T-cell (primary cell): ENCODE measurements around the gene SMARCD1. TPM values are rescaled to one million over a fixed set of nuclear protein-coding genes. Genes with fewer than 3 reads are reported as not detected.

Source experiments
- ATAC-seq, 4 experiments: fragments of 200-7000 bp in 3 of 4; fragments of 150-1000 bp in 1 of 4; cut with Tn5 transposase; replicated peaks in 1 of 4; 1 replicate in 3 of 4; 2 replicates in 1 of 4; pipeline ENCODE4 v1.10.0; 2021; ENCODE audit warnings: moderate library complexity in 3 of 4, mild to moderate bottlenecking in 2 of 4, moderate number of reproducible peaks in 1 of 4
- CTCF ChIA-PET, 2 donors: fragments of 300-600 bp; sonication (Branson Sonifier 250); formaldehyde crosslinking; loops; one replicate each; lab custom pipeline; 2022; ENCODE audit warnings: antibody characterized with exemption in 2 of 2; lab: Charles Lee
- POLR2A ChIA-PET, 2 donors: fragments of 300-600 bp; sonication (Branson Sonifier 250); formaldehyde crosslinking; loops; one replicate each; lab custom pipeline; 2022; ENCODE audit warnings: antibody characterized with exemption in 2 of 2; lab: Charles Lee
- DNase-seq, 35 experiments: peaks; one replicate each; pipeline versions ENCODE4 v3.0.0 to v3.0.0-alpha.2; 2013 to 2023
- H3K27ac ChIP-seq: one replicate; pipeline ENCODE4 v1.5.1; 2013; ENCODE audit warnings: low read length
- H3K27me3 ChIP-seq, 2 experiments: replicated peaks in 1 of 2; 1 replicate in 1 of 2; 2 replicates in 1 of 2; pipeline versions ENCODE4 v1.6.1 to v1.7.0; 2013; ENCODE audit warnings: low read length in 1 of 2, mixed read lengths in 1 of 2; ENCODE audit not compliant: control insufficient read depth in 2 of 2, insufficient read depth in 2 of 2; ENCODE audit errors: extremely low read depth in 1 of 2
- H3K36me3 ChIP-seq, 2 donors: 1 replicate in 1 of 2; 2 replicates in 1 of 2; pipeline versions ENCODE4 v1.6.1 to v1.7.0; 2013; ENCODE audit warnings: low read length in 1 of 2; ENCODE audit not compliant: control insufficient read depth in 2 of 2, insufficient read depth in 1 of 2; ENCODE audit errors: extremely low read depth in 1 of 2
- H3K4me1 ChIP-seq, 2 experiments: 1 replicate in 1 of 2; 2 replicates in 1 of 2; pipeline versions ENCODE4 v1.6.1 to v1.7.0; 2013; ENCODE audit warnings: low read length in 2 of 2, mixed read lengths in 1 of 2; ENCODE audit not compliant: insufficient read depth in 2 of 2, control insufficient read depth in 1 of 2; ENCODE audit errors: extremely low read depth in 1 of 2
- H3K4me3 ChIP-seq, 2 donors: 1 replicate in 1 of 2; 2 replicates in 1 of 2; pipeline versions ENCODE4 v1.5.1 to v1.7.0; 2013; ENCODE audit warnings: mild to moderate bottlenecking in 2 of 2, low read length in 1 of 2, moderate library complexity in 1 of 2; ENCODE audit not compliant: control insufficient read depth in 1 of 2; ENCODE audit errors: extremely low read depth in 1 of 2
- H3K9me3 ChIP-seq: 2 replicates; pipeline ENCODE4 v1.7.0; 2013
- H3K27ac Mint-ChIP-seq, 2 donors: one replicate each; pipeline ENCODE4 v1.8.0; 2020 to 2021; ENCODE audit warnings: mild to moderate bottlenecking in 2 of 2, mixed read lengths in 2 of 2
- H3K27me3 Mint-ChIP-seq, 2 donors: one replicate each; pipeline ENCODE4 v1.8.0; 2021 to 2022; ENCODE audit warnings: mixed read lengths in 2 of 2
- H3K36me3 Mint-ChIP-seq: one replicate; pipeline ENCODE4 v1.8.0; 2021; ENCODE audit warnings: mixed read lengths
- H3K4me1 Mint-ChIP-seq, 3 donors: one replicate each; pipeline ENCODE4 v1.8.0; 2020 to 2022; ENCODE audit warnings: mixed read lengths in 3 of 3, mild to moderate bottlenecking in 1 of 3
- H3K4me3 Mint-ChIP-seq, 3 donors: one replicate each; pipeline ENCODE4 v1.8.0; 2020 to 2022; ENCODE audit warnings: mild to moderate bottlenecking in 3 of 3, mixed read lengths in 3 of 3, moderate library complexity in 3 of 3
- H3K9me3 Mint-ChIP-seq, 3 donors: one replicate each; pipeline ENCODE4 v1.8.0; 2020 to 2022; ENCODE audit warnings: mixed read lengths in 3 of 3
- WGBS: methylation state at CpG from one replicate; pipeline ENCODE4 v1.1.5; 2013; ENCODE audit warnings: missing lambda C conversion rate; ENCODE audit not compliant: insufficient coverage; 5-methylcytosine and 5-hydroxymethylcytosine counted together
- total RNA-seq, 35 experiments: library from RNA in 6 of 35; stranded (reverse) in 6 of 35; fragments of 120-200 nt in 1 of 35; gene quantifications; one replicate each; pipeline versions ENCODE4 v1.2.1 to v1.2.4 and lab custom pipeline; 2013 to 2026

The SMARCD1 gene
- total RNA-seq, 5 donors from 2014 or later (not counting 1 experiment from before 2014, with no cell fraction given), result 71.8 to 79.8 (median 78.8) TPM

DNA sequence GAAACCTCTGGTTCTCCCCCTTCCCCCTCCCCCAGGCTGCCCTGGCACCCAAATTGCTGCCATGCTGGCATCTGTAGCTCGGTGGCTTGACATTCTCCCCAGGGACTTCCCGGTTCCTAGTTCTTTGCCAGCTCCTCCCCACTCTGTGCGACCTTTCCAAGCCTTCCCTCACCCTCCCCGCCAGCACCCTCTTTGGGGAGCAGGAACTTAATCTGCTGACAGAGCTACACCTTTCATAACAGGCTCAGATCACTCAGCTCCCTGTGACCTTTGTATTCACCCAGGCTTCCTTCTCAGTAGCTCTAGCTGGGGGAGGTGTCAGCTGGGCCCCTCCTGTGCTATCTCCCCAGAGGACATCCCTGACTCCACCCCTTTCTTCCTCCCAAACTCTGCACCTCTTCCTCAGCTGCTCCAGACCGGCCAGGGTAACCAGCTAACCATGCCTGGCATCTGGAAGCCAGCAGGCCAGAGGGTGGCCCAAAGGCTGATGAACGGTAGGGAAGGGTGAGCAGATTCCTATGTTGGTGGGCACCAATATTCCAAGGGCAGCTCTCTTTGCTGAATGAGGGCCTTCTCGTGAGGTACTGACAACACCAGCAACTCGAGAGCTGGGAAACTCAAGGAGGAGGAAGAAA, 25.1 kb downstream of the SMARCD1 start:
- Histone ChIP-seq H3K27me3 (peaks cover 0 to 7% of the 10 kb centered on the region in 2 experiments), H3K27ac (peak overlapping the region; percentile 18), H3K36me3 (no peaks in the 10 kb centered on the region), H3K9me3 (no peaks in the 10 kb centered on the region), H3K4me3 (no peak overlapping the region), H3K4me1 (peaks cover 2 to 40% of the 10 kb centered on the region in 2 experiments)
- CTCF ChIA-PET, result interaction anchor here (0.6 to 4.6 kb wide), 16 partner anchors 8 to 65 kb away, joined by 3 to 94 read pairs (median 4); partner anchors contain the start of genes CERS5 (in 2 of the 2) and SMARCD1 (in 1 of the 2)
- Mint-ChIP-seq H3K27me3 (peaks cover 0 to 3% of the 10 kb centered on the region in 2 donors), H3K9me3 (no peaks in the 10 kb centered on the region), H3K4me1 (peaks cover 16 to 34% (median 33%) of the 10 kb centered on the region in 3 donors), H3K27ac (peak overlapping the region; percentile 55 to 79), H3K4me3 (peak overlapping the region in 2 of 3 donors; percentile 37 to 97), H3K36me3 (peaks cover 3% of the 10 kb centered on the region)
- ATAC-seq, result no peak
- DNase-seq, result no peak
- POLR2A ChIA-PET, result interaction anchor here in 1 of 2 donors (2.5 kb wide), 1 partner anchor 57 kb away, joined by 24 read pairs; the partner anchor contains the start of gene CERS5
- WGBS, result 72% methylated on average over 4 of the region's 8 CpGs

DNA sequence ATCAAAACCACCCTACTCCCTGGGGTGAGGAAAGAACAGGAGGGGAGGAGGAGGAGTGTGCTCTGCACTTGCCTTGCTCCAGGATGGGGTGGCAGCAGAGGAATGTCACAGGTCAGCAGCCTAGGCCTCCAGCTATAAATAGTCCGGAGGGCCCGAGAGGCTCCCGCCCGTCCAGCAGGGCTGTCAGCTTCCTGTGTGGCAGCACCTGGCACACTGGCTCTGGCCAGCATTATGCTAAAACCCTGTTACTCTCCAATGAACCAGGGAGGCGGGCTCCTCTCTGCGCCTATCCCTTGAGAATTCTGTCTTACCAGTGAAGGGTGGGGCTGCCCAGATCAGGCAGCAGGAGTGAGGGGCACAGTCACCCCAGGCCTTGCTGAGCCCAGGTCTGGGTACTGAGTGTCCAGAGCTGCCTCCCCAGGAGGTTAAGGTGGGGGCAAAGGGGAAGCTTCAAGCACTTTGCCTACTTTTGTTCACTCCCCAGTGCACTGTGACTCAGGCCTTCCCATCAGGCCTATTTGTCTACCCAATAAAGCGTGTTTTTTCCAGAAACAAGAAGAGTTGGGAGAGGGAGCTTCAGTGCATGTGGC, 25.7 kb downstream of the SMARCD1 start:
- Mint-ChIP-seq H3K4me1 (peaks cover 22 to 40% (median 39%) of the 10 kb centered on the region in 3 donors), H3K9me3 (no peaks in the 10 kb centered on the region), H3K27ac (peak overlapping the region; percentile 92 to 96), H3K36me3 (peaks cover 3% of the 10 kb centered on the region), H3K4me3 (peak overlapping the region; percentile 92 to 97 (median 96)), H3K27me3 (peaks cover 0 to 2% of the 10 kb centered on the region in 2 donors)
- H3K4me3 ChIP-seq, result peak overlapping the region in 1 of 2 donors; percentile 39
- DNase-seq (peak in 1 of 35 experiments; percentile 11), ATAC-seq (no peak)
- WGBS, result 61% methylated on average over 6 of the region's 7 CpGs
- H3K27me3 ChIP-seq, result peaks cover 0 to under 1% of the 10 kb centered on the region in 2 experiments
- no peaks in the 10 kb centered on the region for H3K9me3 ChIP-seq
- H3K4me1 ChIP-seq, result peaks cover 2 to 44% of the 10 kb centered on the region in 2 experiments
- peaks cover 0 to 5% of the 10 kb centered on the region in 2 donors for H3K36me3 ChIP-seq
- POLR2A ChIA-PET, result interaction anchor here in 1 of 2 donors (0.6 to 2.5 kb wide), 5 partner anchors 19 to 56 kb away, joined by 3 to 24 read pairs (median 10); partner anchors contain the start of genes CERS5 and SMARCD1
- peak overlapping the region; percentile 18 for H3K27ac ChIP-seq
- CTCF ChIA-PET, result interaction anchor here (0.5 to 4.6 kb wide), 26 partner anchors 8 to 1258 kb away, joined by 3 to 94 read pairs (median 4); partner anchors contain the start of genes CERS5 (in 2 of the 2), SMARCD1 (in 2 of the 2), DDX23 (in 1 of the 2) and LIMA1 (in 1 of the 2)

DNA sequence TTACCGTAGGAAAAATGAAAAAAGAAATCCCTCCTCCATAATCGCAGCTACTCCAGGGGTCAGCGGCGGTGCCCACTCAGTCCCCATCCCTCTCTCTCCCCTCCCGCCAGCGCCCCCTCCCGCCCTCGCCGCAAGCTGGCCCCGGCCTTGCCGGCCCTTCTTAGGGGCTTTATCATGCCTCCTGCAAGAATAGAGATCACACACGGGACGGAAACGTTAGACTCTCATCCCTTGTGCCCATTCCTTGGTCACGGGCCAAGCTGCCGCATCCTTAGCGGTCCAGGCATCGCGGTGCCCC, 26.2 kb downstream of the SMARCD1 start:
- Mint-ChIP-seq H3K4me1 (peaks cover 26 to 44% (median 43%) of the 10 kb centered on the region in 3 donors), H3K36me3 (peaks cover 5% of the 10 kb centered on the region), H3K9me3 (no peaks in the 10 kb centered on the region), H3K4me3 (peak overlapping the region; percentile 92 to 97 (median 96)), H3K27ac (peak overlapping the region; percentile 92 to 96), H3K27me3 (no peaks in the 10 kb centered on the region)
- 15% methylated on average over 13 of the region's 19 CpGs for WGBS
- ATAC-seq (no peak), DNase-seq (peak in 1 of 35 experiments; percentile 3)
- Histone ChIP-seq H3K27ac (peak overlapping the region; percentile 55), H3K36me3 (peaks cover 0 to 8% of the 10 kb centered on the region in 2 donors), H3K4me1 (peaks cover 2 to 46% of the 10 kb centered on the region in 2 experiments), H3K27me3 (no peaks in the 10 kb centered on the region), H3K4me3 (peak overlapping the region in 1 of 2 donors; percentile 39), H3K9me3 (no peaks in the 10 kb centered on the region)
- CTCF ChIA-PET, result interaction anchor here (0.5 to 6.1 kb wide), 34 partner anchors 13 to 1711 kb away, joined by 3 to 94 read pairs (median 4); partner anchors contain the start of genes CERS5 (in 2 of the 2), SMARCD1 (in 2 of the 2), DDX23 (in 1 of the 2) and LIMA1 (in 1 of the 2)
- POLR2A ChIA-PET, result interaction anchor here in 1 of 2 donors (0.6 to 2.5 kb wide), 6 partner anchors 19 to 110 kb away, joined by 3 to 24 read pairs (median 7); partner anchors contain the start of genes CERS5 and SMARCD1

DNA sequence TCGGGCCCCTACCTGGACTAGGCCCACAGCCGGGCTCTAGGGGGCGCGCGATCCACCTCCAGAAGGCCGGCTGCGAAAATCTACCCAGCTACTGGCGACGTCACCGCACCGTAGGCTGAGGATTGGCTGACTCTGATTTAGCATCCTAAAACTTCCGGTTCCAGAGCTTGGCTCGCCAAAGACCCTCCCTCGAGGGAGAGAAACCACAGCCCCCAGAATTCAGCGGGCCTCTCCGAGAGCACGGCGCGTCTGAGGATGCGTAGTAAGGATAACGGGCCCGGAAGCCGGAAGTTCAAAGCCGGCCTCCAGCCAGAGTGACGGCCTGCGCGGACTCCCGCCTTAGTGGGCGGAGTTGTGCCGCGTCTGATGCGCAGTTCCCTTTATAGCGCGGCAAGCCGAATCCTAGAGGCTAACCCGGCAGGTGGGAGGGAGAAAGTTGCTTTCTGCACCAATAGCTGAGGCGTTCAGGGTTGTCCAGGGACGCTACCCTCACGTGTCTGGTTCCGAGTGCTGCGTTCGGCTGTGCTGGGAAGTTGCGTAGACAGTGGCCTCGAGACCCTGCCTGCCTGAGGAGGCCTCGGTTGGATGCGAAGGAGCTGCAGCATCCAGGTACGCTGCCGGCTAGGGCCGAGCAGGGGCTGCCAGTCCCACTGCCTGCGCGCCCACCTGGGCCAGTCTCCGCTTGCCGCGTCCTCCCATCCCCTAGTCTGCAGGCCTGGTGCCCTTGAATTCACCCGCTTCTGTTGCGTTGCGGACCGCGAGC, 26.7 kb downstream of the SMARCD1 start, which contains the start of gene COX14:
Gene COX14, plus strand, starts transcription at position 544 of the 763 bp plus-strand sequence. CDS start 7,808 bp downstream, outside the sequence.
- Histone ChIP-seq H3K36me3 (peaks cover 3 to 13% of the 10 kb centered on the region in 2 donors), H3K4me1 (peaks cover 2 to 51% of the 10 kb centered on the region in 2 experiments), H3K27ac (peak within 1 kb of the TSS; percentile 84), H3K27me3 (no peaks in the 10 kb centered on the region), H3K4me3 (peak within 1 kb of the TSS; percentile 81 to 98), H3K9me3 (no peaks in the 10 kb centered on the region)
- peak; percentile 97 to 100 (median 99) for DNase-seq
- peaks cover 32 to 48% (median 44%) of the 10 kb centered on the region in 3 donors for H3K4me1 Mint-ChIP-seq
- H3K4me3 Mint-ChIP-seq, result peak within 1 kb of the TSS; percentile 92 to 97 (median 96)
- peak within 1 kb of the TSS; percentile 92 to 96 for H3K27ac Mint-ChIP-seq
- peaks cover 6% of the 10 kb centered on the region for H3K36me3 Mint-ChIP-seq
- WGBS, result 0% methylated on average over 56 of the region's 59 CpGs
- ChIA-PET POLR2A (interaction anchor here (0.5 to 2.5 kb wide), 17 partner anchors 18 to 1260 kb away, joined by 3 to 24 read pairs (median 4); partner anchors contain the start of genes SMARCD1 (in 2 of the 2), CERS5 (in 1 of the 2), DDX23 (in 1 of the 2) and TMBIM6 (in 1 of the 2)), CTCF (interaction anchor here (0.5 to 6.1 kb wide), 38 partner anchors 12 to 1711 kb away, joined by 3 to 94 read pairs (median 4); partner anchors contain the start of genes CERS5 (in 2 of the 2), SMARCD1 (in 2 of the 2), DDX23 (in 1 of the 2) and LIMA1 (in 1 of the 2))
- peak; percentile 86 to 88 (median 86) for ATAC-seq
- no peaks in the 10 kb centered on the region for H3K27me3 Mint-ChIP-seq
- H3K9me3 Mint-ChIP-seq, result no peaks in the 10 kb centered on the region

DNA sequence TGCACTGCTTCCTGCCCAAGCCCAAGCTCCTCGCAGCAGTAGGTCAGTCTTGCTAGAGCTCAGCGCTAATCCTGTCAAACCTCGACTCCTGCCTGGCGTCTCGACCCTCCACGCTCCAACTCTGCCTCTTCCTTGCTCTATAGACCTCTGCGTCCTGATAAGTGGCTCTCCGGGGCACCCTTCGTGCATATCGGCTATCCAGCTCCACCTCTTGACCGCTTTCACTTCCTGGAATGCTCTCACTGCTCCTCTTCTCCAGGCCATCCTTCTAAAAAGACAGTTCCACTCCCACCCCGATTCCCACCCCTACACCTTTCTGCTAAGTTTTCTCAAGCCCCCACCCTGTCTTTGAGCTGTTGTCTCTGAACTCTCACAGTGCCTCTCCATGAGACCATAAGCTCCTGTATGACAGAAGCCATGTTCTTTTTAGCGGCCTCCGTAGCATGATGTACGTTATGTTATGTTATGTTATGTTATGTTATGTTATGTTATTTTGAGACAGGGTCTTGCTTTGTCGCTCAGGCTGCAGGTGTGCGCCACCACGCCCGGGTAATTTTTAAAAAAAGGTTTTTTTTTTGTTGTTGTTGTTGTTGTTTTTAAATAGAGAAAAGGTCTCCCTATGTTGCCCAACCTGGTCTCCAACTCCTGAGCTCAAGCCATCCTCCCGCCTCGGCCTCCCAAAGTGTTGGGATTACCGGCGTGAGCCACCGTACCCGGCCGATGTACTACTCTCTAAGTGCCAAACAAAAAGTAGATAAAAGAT, 27.5 kb downstream of the SMARCD1 start:
- DNase-seq, result peak in 2 of 35 experiments; percentile 5 to 6
- POLR2A ChIA-PET, result interaction anchor here (0.5 to 2.5 kb wide), 20 partner anchors 14 to 1260 kb away, joined by 3 to 24 read pairs (median 4); partner anchors contain the start of genes SMARCD1 (in 2 of the 2), CERS5 (in 1 of the 2), DDX23 (in 1 of the 2) and POU6F1 (in 1 of the 2)

More for the DNA sequence above, 27.5 kb downstream of the SMARCD1 start:
- Mint-ChIP-seq H3K27ac (peak overlapping the region; percentile 92 to 96), H3K27me3 (no peaks in the 10 kb centered on the region), H3K4me3 (peak overlapping the region; percentile 92 to 97 (median 96)), H3K4me1 (peaks cover 39 to 55% (median 50%) of the 10 kb centered on the region in 3 donors), H3K36me3 (peaks cover 6% of the 10 kb centered on the region), H3K9me3 (no peaks in the 10 kb centered on the region)
- Histone ChIP-seq H3K27ac (peak overlapping the region; percentile 84), H3K4me1 (peaks cover 2 to 59% of the 10 kb centered on the region in 2 experiments), H3K4me3 (peak overlapping the region; percentile 81 to 98), H3K9me3 (no peaks in the 10 kb centered on the region), H3K27me3 (no peaks in the 10 kb centered on the region), H3K36me3 (peaks cover 4 to 17% of the 10 kb centered on the region in 2 donors)
- CTCF ChIA-PET, result interaction anchor here (0.6 to 6.1 kb wide), 25 partner anchors 12 to 1193 kb away, joined by 3 to 94 read pairs (median 4); partner anchors contain the start of genes CERS5 (in 2 of the 2), SMARCD1 (in 2 of the 2), NCKAP5L (in 1 of the 2) and RACGAP1 (in 1 of the 2)
- WGBS, result 7% methylated on average over 15 of the region's 26 CpGs
- ATAC-seq, result no peak
